ENCODE measurements around the gene RNPEP.

GRCh38 chr1:202007805-202008489 lies 25.5 kb downstream of the RNPEP start:
- TF ChIP-seq FOXP2 (optimal IDR thresholded peaks at IDR 0.05; ENCODE audit: control extremely low read depth, extremely low read length, insufficient read depth) (peak; percentile 51), EZH2 (IDR thresholded peaks at IDR 0.05) (no peak)
